ENCODE results near the gene VPS33A. TPM values are rescaled to one million over a fixed set of nuclear protein-coding genes. Genes with fewer than 3 reads are reported as not detected.

Gene VPS33A
- total and polyA plus RNA-seq, 2 donors from 2014 or later, result 11.1 to 20.1 TPM

GRCh38 chr12:122182887-122183587, 83.3 kb downstream of the VPS33A start, which contains the start of gene LRRC43:
LRRC43 (plus strand) TSS chr12:122183123; CDS start chr12:122183145, 22 bp downstream.
- Histone ChIP-seq H3K27me3 (ENCODE audit: control insufficient read depth, insufficient read depth, low read length) (no peaks in the 10 kb centered on the region), H3K4me3 (ENCODE audit: low read length in 3 of 3) (peak within 1 kb of the TSS; percentile 44 to 66 (median 64)), H3K9me3 (ENCODE audit: control insufficient read depth in 2 of 3, insufficient read depth in 1 of 3, low read length in 3 of 3) (no peaks in the 10 kb centered on the region), H3K36me3 (ENCODE audit: control insufficient read depth in 2 of 3, insufficient read depth in 3 of 3, low read length in 3 of 3) (no peaks in the 10 kb centered on the region), H3K4me1 (ENCODE audit: control insufficient read depth in 2 of 3, insufficient read depth in 2 of 3, low read depth in 1 of 3, low read length in 3 of 3) (no peaks in the 10 kb centered on the region), H3K9ac (ENCODE audit: low read length in 3 of 3) (peak within 1 kb of the TSS in 1 of 3 donors; percentile 67), H3K27ac (ENCODE audit: low read depth in 2 of 2, low read length in 2 of 2) (no peak within 1 kb of the TSS)
- no peak for TF ChIP-seq CTCF (IDR thresholded peaks at IDR 0.05; ENCODE audit: borderline replicate concordance, extremely low read depth, insufficient read depth)
- intact Hi-C loops (cut with DNase I), result no loop called here
- DNase-seq, result peak; percentile 78 to 89 (median 85)
- no peak for FAIRE-seq

Other genes with a start within 250 kb of the VPS33A start
- 22.7 TPM for gene BCL7A, start 244.6 kb downstream of the VPS33A start, total RNA-seq
- 6.8 TPM for gene BCL7A, start 244.6 kb downstream of the VPS33A start, polyA plus RNA-seq (ENCODE audit: insufficient read depth, low read depth, low replicate concordance)
- gene MLXIP, start 187.7 kb downstream of the VPS33A start, total RNA-seq, result 67.6 TPM
- gene MLXIP, start 187.7 kb downstream of the VPS33A start, polyA plus RNA-seq (ENCODE audit: insufficient read depth, low read depth, low replicate concordance), result 10.9 TPM
- gene IL31, start 92.3 kb downstream of the VPS33A start, total RNA-seq, result not detected
- gene IL31, start 92.3 kb downstream of the VPS33A start, polyA plus RNA-seq (ENCODE audit: insufficient read depth, low read depth, low replicate concordance), result not detected
- gene LRRC43, start 83.4 kb downstream of the VPS33A start, total RNA-seq, result 4.8 TPM
- gene LRRC43, start 83.4 kb downstream of the VPS33A start, polyA plus RNA-seq (ENCODE audit: insufficient read depth, low read depth, low replicate concordance), result 7.9 TPM
- gene B3GNT4, start 62.8 kb downstream of the VPS33A start, total RNA-seq, result 0.35 TPM
- 8.0 TPM for gene B3GNT4, start 62.8 kb downstream of the VPS33A start, polyA plus RNA-seq (ENCODE audit: insufficient read depth, low read depth, low replicate concordance)
- 43.7 TPM for gene DIABLO, start 40.4 kb downstream of the VPS33A start, total RNA-seq
- gene DIABLO, start 40.4 kb downstream of the VPS33A start, polyA plus RNA-seq (ENCODE audit: insufficient read depth, low read depth, low replicate concordance), result 97.7 TPM
- gene CLIP1, start 156.2 kb upstream of the VPS33A start, total RNA-seq, result 85.3 TPM
- gene CLIP1, start 156.2 kb upstream of the VPS33A start, polyA plus RNA-seq (ENCODE audit: insufficient read depth, low read depth, low replicate concordance), result 14.5 TPM
- gene ZCCHC8, start 234.4 kb upstream of the VPS33A start, total RNA-seq, result 25.8 TPM
- 10.9 TPM for gene ZCCHC8, start 234.4 kb upstream of the VPS33A start, polyA plus RNA-seq (ENCODE audit: insufficient read depth, low read depth, low replicate concordance)

All from kidney (tissue), 14 donors.